ENCODE measurements around the gene TAX1BP1. TPM values are rescaled to one million over a fixed set of nuclear protein-coding genes. Genes with fewer than 3 reads are reported as not detected.

The TAX1BP1 gene
- total RNA-seq, 1 donor from 2014 or later, result 165 TPM

DNA sequence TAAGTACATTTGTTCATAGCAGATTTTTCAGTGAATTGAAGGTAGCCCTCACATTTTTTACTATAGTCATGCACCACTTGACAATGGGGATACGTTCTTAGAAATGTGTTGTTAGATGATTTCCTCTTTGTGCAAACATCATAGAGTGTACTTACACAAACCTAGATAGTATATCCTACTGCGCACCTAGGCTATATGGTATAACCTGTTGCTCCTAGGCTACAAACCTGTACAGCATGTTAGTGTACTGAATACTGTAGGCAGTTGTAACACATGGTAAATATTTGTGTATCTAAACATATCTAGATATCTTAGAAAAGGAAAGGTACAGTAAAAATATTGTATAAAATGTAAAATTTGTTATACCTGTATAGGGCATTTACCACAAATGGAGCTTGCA lies 41.2 kb downstream of the TAX1BP1 start:
- no peak for DNase-seq (ENCODE audit: low read depth)

DNA sequence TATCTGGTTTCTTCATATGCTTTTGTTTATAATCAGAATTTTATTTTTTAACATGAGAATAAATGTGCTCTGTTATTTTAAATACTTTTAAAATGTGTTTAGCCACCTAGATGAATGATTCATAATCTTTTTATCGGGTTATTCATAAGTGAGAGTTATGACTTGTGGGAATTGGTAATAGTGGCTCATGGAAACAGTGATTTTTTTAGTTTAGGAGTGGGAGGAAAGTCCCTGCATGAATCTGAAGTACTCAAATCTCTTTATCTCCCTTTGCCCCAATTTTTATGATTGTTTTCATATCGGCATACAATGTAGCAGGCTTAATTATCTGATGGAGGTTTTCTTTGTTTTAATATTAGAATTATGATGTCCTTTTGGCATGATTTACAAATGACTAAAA lies 42.9 kb downstream of the TAX1BP1 start:
- DNase-seq (ENCODE audit: low read depth), result no peak

DNA sequence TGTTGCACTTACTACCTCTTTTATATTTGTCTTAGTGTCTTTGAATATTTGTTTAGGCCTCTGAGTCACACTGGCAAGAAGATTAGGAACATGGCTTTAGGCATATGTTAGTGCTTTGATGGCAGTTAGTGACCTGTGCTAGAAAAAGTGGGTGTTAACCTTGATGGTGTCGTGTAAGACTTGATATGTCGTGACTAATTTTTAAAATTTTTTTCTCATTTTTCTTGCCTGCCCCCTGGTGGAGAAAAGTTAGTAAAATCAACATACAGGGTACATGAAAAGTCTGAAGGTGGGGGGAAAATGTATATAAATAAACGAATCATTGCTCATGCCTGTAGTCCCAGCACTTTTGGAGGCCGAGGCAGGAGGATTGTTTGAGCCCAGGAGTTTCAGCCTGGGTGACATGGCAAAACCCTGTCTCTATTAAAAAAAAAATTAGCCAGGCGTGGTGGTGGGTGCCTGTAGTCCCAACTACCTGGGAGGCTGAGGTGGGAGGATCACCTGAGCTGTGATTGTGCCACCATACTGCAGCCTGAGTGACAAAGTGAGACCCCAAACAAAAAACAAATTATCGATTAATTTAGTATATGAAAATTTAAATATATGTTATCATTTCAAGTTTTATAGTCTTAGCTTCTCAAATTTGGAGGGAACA lies 44.6 kb downstream of the TAX1BP1 start:
- DNase-seq (ENCODE audit: low read depth), result peak; percentile 83

DNA sequence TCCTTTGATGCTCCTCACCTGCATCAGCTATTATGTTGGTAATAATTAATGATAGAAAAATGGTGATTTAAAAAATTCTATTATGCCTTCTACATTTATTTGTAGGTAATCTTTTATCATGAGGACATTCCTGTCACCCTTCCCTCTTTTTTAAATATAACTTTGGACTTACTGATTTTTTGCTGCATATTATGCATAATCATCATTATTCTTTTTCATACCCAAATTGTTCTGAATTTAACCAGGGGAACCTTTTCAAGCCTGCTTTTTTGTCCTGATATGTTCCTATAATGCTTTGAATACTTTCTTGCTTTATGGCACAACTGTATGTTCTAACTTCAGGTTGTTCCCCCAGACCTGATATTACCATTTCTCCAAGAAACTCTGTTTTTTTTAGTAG lies 48.5 kb downstream of the TAX1BP1 start:
- DNase-seq (ENCODE audit: low read depth), result no peak

DNA sequence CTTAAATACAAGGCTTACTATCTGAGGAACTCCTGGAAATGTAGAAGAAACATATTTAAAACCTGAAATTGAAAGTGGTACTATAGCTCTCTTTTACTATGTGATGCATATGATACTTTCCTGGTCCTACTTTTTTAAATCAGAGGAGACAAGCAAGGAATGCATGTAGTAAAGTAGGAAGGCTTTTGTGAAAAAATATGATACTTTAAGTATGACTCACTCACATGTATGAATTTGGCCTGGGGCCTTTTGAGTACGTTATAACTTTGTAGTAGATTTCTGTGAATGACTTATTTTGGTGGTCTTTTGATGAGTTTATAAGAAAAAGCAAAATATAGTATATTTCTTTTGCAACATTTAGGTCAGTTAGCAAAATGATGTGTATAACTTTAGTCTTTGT lies 53.8 kb downstream of the TAX1BP1 start:
- no peak for DNase-seq (ENCODE audit: low read depth)

DNA sequence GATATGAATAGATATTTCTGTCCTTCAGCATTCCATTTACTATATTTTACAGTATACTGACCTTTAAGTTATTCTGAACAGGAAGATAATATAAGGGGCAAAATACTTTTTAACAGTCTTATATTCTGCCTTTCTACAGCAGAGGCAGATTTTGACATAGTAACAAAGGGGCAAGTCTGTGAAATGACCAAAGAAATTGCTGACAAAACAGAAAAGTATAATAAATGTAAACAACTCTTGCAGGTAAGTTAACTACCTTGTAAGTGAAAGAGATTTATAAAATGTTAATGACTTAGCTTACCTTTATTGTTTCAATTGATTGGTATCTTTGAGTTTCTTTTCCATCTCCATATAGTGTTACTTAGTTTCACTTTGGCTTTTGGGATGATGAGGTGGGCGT lies 56.0 kb downstream of the TAX1BP1 start:
- DNase-seq (ENCODE audit: low read depth), result no peak

DNA sequence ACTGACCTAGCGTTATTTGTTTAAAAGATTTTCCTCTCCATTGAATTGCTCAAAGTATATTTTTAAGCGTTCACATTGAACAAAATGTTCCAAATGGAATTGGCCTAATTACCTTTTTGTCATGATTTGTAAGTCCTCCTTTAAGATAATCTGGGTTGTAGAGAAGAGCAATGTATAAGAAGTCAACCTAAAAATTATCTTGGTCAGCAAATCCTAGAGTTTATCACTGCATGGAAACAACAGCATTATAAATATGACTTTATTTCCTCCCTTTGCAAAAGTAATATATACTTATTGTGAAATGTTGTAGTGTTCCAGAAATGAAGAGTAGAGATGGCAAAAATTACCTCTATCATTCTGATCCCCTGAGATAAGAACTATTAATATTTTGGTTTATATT lies 59.2 kb downstream of the TAX1BP1 start:
- no peak for DNase-seq (ENCODE audit: low read depth)

DNA sequence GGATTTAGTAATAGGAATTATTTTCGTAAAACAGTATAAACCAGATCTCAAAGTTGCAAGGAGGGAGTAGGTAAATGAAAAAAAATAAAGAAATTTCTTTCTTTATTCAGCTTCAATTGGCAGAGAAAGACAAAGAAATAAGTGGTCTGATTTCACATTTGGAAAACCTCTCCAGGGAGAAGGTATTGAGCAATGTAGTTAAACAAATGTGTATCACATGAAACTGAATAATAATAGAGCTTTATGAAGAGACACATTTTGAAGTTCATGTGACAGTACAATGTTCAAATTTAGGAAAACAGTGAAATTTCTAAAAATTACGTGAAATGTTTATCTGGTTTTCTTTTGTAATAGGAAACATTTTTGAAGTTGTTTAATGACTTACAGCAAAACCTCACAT lies 63.0 kb downstream of the TAX1BP1 start:
- DNase-seq (ENCODE audit: low read depth), result no peak

DNA sequence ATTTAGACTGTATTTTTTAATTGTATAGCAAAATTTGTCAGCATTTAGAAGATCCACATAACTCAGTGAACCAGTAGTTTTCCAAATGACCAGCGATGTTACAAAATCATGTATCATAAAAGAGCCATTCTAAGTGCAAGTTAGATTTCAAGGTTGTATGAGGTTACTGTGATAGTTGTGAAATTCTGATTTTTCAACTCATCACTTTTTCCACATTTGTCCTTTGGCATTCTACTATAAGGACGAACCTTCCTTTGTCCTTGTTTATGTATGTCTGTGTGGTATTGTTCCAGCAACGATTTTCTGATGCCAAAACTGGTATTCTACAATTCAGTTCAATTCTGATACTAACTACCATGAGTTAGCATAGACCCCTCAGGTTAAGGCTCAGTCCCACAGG lies 64.2 kb downstream of the TAX1BP1 start:
- no peak for DNase-seq (ENCODE audit: low read depth)

DNA sequence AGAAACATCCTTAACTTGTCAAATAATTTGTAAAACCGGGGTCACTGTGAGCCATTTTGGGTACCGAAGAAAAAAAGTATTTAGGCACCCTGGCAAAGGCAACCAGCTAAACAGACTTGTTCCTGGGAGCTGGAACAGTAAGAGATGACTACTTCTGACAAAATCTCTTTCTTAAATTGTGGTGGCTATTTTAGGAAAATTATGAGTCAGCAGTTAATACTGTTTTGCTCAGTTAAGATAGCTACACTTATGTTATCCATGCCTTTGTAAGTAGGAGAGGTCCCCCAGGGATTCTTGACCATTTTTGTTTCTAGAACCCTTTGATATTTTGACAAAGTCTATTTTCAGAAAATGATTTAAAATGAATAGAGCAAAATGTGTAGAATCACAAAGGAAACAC lies 68.7 kb downstream of the TAX1BP1 start:
- peak; percentile 18 for DNase-seq (ENCODE audit: low read depth)

DNA sequence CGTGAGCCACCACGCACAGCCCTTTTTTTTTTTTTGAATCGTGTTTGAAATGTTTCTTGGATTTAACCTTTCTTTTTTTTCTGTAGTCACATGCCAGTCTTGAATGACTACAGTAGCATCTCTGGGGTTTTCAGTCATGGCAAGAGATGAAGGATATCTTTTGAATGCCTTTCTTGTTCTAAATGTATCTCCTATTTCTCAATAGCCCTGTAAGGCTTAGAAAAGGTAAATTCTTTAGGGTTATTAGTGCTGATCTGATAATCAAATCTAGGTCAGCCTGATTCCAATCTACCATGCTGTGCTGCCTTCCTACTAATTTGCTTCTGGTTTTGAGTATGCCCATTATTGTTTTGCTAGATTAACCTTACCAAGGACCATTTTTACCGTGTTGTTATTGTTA lies 70.2 kb downstream of the TAX1BP1 start:
- DNase-seq (ENCODE audit: low read depth), result no peak

DNA sequence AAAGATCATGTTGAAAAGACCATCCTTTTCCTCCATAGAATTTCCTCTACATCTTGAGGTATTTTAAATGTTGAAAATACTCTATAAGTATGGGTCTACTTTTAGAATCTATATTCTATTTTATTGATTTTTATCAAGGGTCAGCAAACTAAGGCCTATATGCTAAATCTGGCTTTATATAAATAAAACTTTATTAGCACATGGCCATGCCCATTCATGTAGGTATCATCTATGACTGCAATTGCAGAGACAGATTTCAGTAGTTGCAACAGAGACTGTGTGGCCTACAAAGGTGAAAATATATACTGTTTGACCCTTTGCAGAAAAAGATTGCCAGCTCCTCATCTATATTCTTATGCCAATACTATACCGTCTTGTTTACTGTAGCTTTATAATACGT lies 72.7 kb downstream of the TAX1BP1 start:
- no peak for DNase-seq (ENCODE audit: low read depth)

DNA sequence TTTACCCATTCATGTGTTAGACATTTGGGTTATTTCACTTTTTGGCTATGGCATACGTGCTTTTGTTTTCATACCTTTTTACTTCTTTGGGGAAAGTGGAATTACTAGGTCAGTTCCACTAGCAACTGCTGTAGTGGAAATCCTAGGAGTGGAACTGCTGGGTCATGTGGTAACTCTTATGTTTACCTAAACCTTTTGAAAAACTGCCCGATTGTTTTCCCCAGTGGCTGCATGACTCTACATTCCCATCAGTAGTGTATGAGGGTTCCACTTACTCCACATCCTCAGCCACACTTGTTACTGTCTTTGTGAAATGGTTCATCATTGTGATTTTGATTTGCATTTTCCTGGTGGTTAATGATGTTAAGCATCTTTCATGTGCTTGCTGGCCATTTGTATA lies 82.3 kb downstream of the TAX1BP1 start:
- no peak for DNase-seq (ENCODE audit: low read depth)

DNA sequence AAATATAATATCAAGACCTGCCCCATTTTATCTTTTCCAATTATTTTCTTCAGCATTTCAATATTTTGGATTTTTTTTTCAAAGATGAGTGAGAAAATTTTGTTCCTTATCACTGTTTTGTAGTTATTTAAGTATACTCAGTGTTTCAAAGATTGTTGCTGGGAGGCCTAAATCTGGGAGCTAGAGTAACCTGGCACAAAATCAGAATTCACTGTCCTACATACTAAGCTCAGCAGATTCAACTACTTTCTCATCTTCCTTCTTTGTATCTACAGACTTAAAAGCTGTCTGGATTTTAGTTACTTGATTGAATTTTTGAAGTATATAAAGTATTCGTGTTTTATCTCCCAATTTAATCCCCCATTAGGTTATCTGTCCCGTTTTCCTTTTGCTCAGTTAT lies 85.9 kb downstream of the TAX1BP1 start:
- no peak for DNase-seq (ENCODE audit: low read depth)

DNA sequence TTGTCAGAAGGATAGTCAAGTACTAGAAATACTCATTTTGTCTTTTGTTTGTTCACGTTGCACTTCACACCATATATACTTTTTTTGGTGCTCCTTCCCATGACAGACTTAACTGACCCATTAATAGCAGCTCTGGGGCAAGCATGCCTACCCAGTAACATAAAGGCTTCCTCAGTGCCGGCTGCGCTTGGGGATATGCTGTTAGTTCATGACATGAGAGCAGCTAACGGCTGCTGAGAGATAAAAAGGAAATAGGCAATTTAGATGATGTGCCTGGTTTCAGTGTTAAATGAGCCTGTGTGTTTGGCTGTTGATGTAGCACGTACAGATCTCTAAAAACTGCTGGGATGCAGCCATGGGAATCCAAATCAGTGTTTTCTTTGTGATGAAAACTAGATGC lies 86.4 kb downstream of the TAX1BP1 start:
- no peak for DNase-seq (ENCODE audit: low read depth)

DNA sequence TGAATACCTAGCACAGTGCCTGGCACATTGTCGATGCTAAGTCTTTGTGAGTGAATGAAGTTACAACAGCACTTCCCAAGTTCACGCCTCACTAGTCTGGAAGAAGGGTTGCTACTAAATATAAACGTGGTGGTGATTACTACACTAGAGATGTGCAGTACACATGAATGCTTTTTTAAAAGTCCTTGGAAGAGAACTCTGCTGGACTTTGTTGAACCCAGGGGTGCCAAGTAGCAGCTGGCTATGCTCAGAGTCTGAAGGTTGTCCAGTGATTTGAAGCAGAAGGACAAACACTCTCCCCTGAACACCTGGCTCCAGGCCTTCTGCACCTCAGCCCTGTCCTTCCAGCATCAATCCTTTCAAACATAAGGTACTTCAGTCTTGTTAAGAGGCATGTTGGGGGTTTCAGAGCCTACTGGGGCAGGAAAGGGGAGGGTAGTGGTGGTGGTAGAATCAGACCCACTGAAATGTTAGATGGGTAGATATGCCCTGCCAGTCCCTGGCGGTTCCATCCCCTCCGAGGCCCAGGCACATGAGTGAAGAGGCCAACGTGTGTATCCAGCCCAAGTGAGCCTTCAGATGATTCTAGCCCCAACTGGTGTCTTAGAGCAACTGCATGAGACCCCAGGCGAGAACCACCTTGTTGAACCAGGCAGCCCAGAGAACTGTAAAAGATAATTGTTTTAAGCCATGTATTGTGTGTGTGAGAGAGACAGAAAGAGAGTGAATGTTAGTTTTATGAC lies 94.4 kb downstream of the TAX1BP1 start:
- DNase-seq (ENCODE audit: low read depth), result peak; percentile 30

DNA sequence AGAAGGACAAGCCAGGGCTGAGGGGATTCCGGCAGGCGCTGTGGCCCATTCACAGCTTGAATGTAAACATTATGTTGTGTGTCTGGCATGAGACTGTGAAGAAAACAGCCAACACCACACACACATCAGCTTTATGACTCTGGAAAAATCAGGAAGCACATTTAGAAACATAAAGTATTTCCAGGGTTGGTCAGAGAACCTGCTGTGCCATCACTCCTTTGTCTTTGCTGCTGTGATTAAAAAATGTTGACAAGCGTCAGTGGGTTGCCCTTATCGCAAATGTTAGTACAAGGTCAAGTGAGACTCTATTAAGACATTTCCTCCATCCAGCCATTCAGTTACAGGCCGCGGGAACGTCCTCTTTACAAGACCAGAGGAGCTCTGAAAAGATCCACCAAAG lies 95.4 kb downstream of the TAX1BP1 start:
- no peak for DNase-seq (ENCODE audit: low read depth)

DNA sequence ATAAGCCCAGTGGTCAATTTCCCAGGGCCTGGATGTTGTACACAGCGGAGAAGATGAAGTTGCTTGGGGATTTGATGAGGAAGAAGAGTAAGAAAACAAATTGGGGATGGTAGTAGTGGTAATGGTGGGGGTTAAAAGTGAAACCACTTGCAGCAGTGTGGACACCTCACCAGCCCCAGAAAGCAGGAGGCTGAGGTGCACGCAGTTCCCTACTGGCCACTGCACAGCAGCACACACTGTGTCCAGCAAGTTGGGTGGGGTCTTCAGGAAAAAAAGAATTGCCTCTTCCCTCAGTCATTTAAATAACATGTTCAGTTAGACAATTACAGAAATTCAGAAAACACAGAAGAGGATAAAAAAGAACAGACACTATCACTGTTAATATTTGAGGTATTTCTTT lies 96.6 kb downstream of the TAX1BP1 start:
- DNase-seq (ENCODE audit: low read depth), result no peak

DNA sequence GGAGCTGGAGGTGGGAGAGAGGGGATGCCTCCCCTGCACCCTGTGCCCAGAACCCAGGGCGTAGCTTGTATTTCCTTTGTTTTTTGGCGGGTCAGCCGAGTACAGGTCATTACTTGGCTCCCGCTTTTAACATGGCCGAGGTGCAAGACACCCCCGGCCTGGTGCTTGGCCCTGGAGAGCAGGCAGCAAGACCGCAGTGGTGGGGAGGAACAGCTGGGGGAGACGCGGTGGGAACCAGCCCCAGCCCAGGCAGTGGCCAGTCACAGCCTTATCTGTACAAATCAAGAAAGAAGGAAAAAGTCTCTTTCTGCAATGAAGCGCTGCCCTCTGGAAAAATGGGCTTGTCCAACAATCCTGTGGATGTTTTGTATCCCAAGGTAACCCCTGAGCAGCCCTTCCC lies 99.1 kb downstream of the TAX1BP1 start:
- no peak for DNase-seq (ENCODE audit: low read depth)

DNA sequence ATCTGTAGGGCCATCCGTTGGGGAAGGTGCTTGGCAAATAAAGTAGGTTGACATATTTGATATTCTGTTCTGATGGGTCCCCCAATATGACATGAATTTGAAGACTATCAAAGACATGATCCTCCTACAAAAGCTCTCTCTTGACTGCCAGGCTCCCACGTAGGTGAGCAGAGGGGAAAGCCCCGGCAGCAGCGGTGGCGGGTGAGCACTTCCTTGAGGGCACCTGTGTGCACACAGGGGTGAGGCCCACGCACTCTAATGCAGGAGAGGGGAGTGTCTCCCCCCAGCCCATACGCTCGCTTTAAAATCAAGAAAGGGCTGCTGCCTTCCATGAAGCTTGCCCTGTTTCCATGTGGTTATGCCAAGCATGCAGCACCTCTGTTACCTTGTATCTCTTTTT lies 100.4 kb downstream of the TAX1BP1 start:
- DNase-seq (ENCODE audit: low read depth), result no peak

DNA sequence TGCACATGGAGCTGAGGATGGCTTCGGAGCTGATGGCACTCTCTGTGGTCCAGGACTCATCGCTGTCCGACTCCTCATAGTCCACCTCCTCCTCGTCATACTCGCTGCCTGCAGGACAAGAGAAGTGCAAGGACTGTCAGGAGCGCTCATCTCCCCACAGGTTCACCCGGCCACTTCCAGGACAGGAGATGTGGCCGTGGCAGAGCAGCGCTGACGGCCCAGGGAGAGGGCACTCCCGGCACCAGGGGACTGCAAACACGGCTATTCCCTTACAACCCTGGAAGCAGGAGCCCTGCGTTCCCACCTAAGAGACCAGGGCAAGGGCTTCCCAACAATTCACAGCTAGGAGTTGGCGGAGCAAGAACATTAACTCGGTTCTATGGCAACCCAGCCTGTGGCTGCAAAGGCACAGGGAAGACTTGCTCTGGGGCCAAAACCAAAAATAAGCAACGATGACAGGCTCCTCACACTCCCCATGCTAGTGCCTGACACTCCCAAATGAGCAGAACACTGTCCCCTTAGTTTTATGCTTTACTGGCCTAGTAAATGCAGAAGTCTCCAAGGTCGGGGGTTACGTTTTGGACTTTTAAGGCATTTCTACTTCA lies 100.9 kb downstream of the TAX1BP1 start:
- no peak for DNase-seq (ENCODE audit: low read depth)

DNA sequence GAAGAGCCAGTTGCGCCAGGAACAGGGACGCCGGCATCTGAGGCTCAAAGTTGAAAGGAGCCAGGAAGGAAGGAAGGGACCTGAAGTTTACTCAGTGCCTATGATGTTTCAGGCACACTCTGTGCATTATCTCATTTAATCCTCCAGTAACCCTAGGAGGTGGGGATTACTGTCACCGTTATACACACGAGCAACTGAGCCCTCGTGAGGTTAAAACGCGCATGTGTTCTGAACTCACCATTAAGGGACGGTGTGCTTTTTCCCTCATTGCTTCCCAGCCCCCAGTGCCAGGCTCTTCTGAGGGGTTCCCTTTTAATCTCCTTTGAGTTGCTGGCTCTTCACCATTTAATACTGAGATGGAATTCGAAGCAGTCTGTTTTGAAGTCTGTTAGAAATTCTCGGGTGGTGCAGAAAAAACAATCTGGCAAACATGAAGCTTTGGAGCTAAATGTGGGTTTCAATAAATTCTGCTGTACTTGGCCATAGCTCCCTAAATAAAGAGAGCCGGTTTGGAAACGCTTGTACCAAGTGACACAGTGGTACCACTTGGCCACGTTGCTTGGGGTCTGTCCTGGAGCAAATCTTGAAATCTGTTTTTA lies 102.2 kb downstream of the TAX1BP1 start:
- no peak for DNase-seq (ENCODE audit: low read depth)

DNA sequence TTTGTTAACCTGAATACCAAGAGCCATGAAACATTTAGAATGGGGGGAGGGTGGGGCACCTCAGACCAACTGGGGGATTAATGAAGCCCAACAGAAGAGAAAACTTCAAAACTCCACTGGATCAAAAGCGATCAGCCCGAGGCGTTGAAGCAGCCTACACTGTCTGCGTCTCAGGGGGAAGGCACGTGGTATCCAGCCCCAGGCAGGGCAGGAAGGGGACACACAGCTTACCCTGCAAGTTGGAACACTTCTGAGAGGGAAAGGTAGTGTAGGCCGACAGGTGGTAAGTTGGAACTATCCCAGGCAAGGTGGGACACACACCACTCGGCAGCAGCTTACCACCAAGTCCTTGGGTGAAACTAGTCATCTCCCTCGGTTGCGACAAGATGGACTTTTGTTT lies 102.9 kb downstream of the TAX1BP1 start:
- DNase-seq (ENCODE audit: low read depth), result no peak

Measured in renal cortical epithelial cell (primary cell).